Smooth muscle cell (in vitro differentiated cells): Measurements from ENCODE around the gene FDXR. TPM values are rescaled to one million over a fixed set of nuclear protein-coding genes. Genes with fewer than 3 reads are reported as not detected.

Experiments used
- DNase-seq: peaks from one replicate; lab custom pipeline; 2025; ENCODE audit not compliant: unreplicated experiment; lab: John Stamatoyannopoulos, UW
- H2AFZ ChIP-seq: fragments of 200-600 bp; sonication (generic); 2 replicates; pipeline ENCODE4 v1.6.0; 2016; ENCODE audit warnings: antibody characterized with exemption, low read depth, mild to moderate bottlenecking
- H3F3A ChIP-seq: fragments of 200-600 bp; sonication (generic); 2 replicates; pipeline ENCODE4 v1.6.0; 2017; ENCODE audit warnings: antibody characterized with exemption, low read depth
- H3K27ac ChIP-seq: fragments of 200-600 bp; sonication (generic); 2 replicates; pipeline ENCODE4 v1.5.1; 2016; ENCODE audit warnings: low read depth, mild to moderate bottlenecking
- H3K27me3 ChIP-seq: fragments of 200-600 bp; sonication (generic); 2 replicates; pipeline ENCODE4 v1.6.1; 2016; ENCODE audit warnings: low read depth, mild to moderate bottlenecking
- H3K36me3 ChIP-seq: fragments of 200-600 bp; sonication (generic); 2 replicates; pipeline ENCODE4 v1.5.1; 2016; ENCODE audit warnings: low read depth
- H3K4me1 ChIP-seq: fragments of 200-600 bp; sonication (generic); 2 replicates; pipeline ENCODE4 v1.5.1; 2016; ENCODE audit warnings: low read depth
- H3K4me2 ChIP-seq: fragments of 200-600 bp; sonication (generic); 2 replicates; pipeline ENCODE4 v1.6.0; 2016; ENCODE audit warnings: mild to moderate bottlenecking
- H3K4me3 ChIP-seq: fragments of 200-600 bp; sonication (generic); 2 replicates; pipeline ENCODE4 v1.5.1; 2016; ENCODE audit warnings: mild to moderate bottlenecking
- H3K79me2 ChIP-seq: fragments of 200-600 bp; sonication (generic); 2 replicates; pipeline ENCODE4 v1.6.0; 2016; ENCODE audit warnings: low read depth, mild to moderate bottlenecking
- H3K9ac ChIP-seq: fragments of 200-600 bp; sonication (generic); 2 replicates; pipeline ENCODE4 v1.6.0; 2016; ENCODE audit warnings: low read depth
- H3K9me3 ChIP-seq: fragments of 200-600 bp; sonication (generic); replicated peaks from 2 replicates; pipeline ENCODE4 v1.5.1; 2016; ENCODE audit warnings: low read depth
- H4K20me1 ChIP-seq: fragments of 200-600 bp; sonication (generic); 2 replicates; pipeline ENCODE4 v1.6.0; 2016; ENCODE audit warnings: low read depth
- CTCF ChIP-seq: fragments of 200-600 bp; sonication (generic); IDR thresholded peaks from 2 replicates; pipeline ENCODE4 v1.5.1; 2017; ENCODE audit warnings: borderline replicate concordance, mild to moderate bottlenecking, antibody characterized with exemption; ENCODE audit not compliant: insufficient read depth, poor library complexity, severe bottlenecking
- WGBS: methylation state at CpG from one replicate; pipeline ENCODE4 v1.1.7; 2016; ENCODE audit warnings: low lambda C conversion rate; 5-methylcytosine and 5-hydroxymethylcytosine counted together
- polyA plus RNA-seq: library from polyadenylated mRNA; unstranded; fragments of >200 nt; fragmentation: Nextera tagmentation; extraction: Ambion mirVana; gene quantifications from 2 replicates; pipeline ENCODE4 v1.2.1, GENCODE V29; 2016
- total RNA-seq: library from RNA; depleted of rRNA; stranded (reverse); fragments of >200 nt; gene quantifications from 2 replicates; pipeline ENCODE4 v1.2.3, GENCODE V29; 2014

The FDXR gene
- total and polyA plus RNA-seq, 2 experiments from 2014 or later = 5.6 to 18.7 TPM

DNA sequence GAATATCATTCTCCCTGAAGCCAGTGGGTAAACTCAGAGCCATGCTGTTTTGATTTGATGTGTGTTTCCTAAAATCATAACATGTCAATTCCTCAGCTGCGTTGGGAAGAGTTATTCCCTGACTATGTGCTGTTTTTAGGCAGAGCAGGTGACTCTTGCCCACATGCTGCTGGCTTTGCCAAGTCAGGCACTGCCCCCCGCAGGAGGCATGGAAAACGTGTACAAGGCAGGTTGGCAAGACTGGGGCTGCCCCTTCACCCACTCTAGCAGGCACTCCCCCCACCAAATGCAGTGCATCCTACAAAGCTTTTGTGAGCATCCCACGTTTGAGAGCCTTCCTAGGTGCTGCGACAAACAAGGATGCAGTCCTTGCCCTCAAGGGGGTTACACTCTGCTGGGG lies 58.3 kb downstream of the FDXR start:
- 90% methylated on average over 5 of the region's 5 CpGs for WGBS
- no peaks in the 10 kb centered on the region for H3K9me3 ChIP-seq
- no peaks in the 10 kb centered on the region for H3F3A ChIP-seq
- H3K36me3 ChIP-seq = no peaks in the 10 kb centered on the region
- no peak for DNase-seq
- no peak overlapping the region for H3K4me3 ChIP-seq
- H3K4me1 ChIP-seq = no peaks in the 10 kb centered on the region
- H2AFZ ChIP-seq = no peak overlapping the region
- no peak overlapping the region for H3K9ac ChIP-seq
- TF ChIP-seq CTCF = no peak
- H3K79me2 ChIP-seq = no peaks in the 10 kb centered on the region
- H4K20me1 ChIP-seq = peaks cover 22% of the 10 kb centered on the region
- H3K27ac ChIP-seq = no peak overlapping the region
- H3K27me3 ChIP-seq = no peaks in the 10 kb centered on the region
- no peak overlapping the region for H3K4me2 ChIP-seq

Other genes with a start within 250 kb of the FDXR start
- gene CD300E, start 249.3 kb downstream of the FDXR start, total RNA-seq = 0.09 TPM in 1 of 2 replicates, not detected in the other
- gene CD300E, start 249.3 kb downstream of the FDXR start, polyA plus RNA-seq = not detected in 2 replicates
- gene CD300LF, start 160.1 kb downstream of the FDXR start, total RNA-seq = not detected in 2 replicates
- gene CD300LF, start 160.1 kb downstream of the FDXR start, polyA plus RNA-seq = not detected in 2 replicates
- gene RAB37, start 135.7 kb downstream of the FDXR start, total RNA-seq = not detected in 2 replicates
- 0.16 TPM in 1 of 2 replicates, not detected in the other for gene RAB37, start 135.7 kb downstream of the FDXR start, polyA plus RNA-seq
- gene NHERF1, start 124.4 kb downstream of the FDXR start, total RNA-seq = 12.4 and 23.2 TPM in 2 replicates
- 31.9 and 38.8 TPM in 2 replicates for gene NHERF1, start 124.4 kb downstream of the FDXR start, polyA plus RNA-seq
- 21.4 and 23.5 TPM in 2 replicates for gene NAT9, start 96.6 kb downstream of the FDXR start, total RNA-seq
- 42.5 and 48.3 TPM in 2 replicates for gene NAT9, start 96.6 kb downstream of the FDXR start, polyA plus RNA-seq
- gene GRIN2C, start 13.1 kb downstream of the FDXR start, total RNA-seq = 0.13 TPM in 2 replicates
- 0.30 and 0.32 TPM in 2 replicates for gene GRIN2C, start 13.1 kb downstream of the FDXR start, polyA plus RNA-seq
- gene FADS6, start 20.6 kb upstream of the FDXR start, total RNA-seq = 0.22 TPM in 1 of 2 replicates, not detected in the other
- gene FADS6, start 20.6 kb upstream of the FDXR start, polyA plus RNA-seq = not detected in 2 replicates
- 0.49 TPM in 2 replicates for gene USH1G, start 50.3 kb upstream of the FDXR start, total RNA-seq
- 0.32 and 0.58 TPM in 2 replicates for gene USH1G, start 50.3 kb upstream of the FDXR start, polyA plus RNA-seq
- gene OTOP2, start 51.3 kb upstream of the FDXR start, total RNA-seq = not detected in 2 replicates
- not detected in 2 replicates for gene OTOP2, start 51.3 kb upstream of the FDXR start, polyA plus RNA-seq
- gene OTOP3, start 62.9 kb upstream of the FDXR start, total RNA-seq = not detected in 2 replicates
- not detected in 2 replicates for gene OTOP3, start 62.9 kb upstream of the FDXR start, polyA plus RNA-seq
- 6.8 and 8.8 TPM in 2 replicates for gene HID1, start 99.8 kb upstream of the FDXR start, total RNA-seq
- gene HID1, start 99.8 kb upstream of the FDXR start, polyA plus RNA-seq = 3.3 and 22.0 TPM in 2 replicates
- 35.9 and 40.7 TPM in 2 replicates for gene CDR2L, start 114.6 kb upstream of the FDXR start, total RNA-seq
- 37.8 and 39.9 TPM in 2 replicates for gene CDR2L, start 114.6 kb upstream of the FDXR start, polyA plus RNA-seq
- 36.8 and 75.6 TPM in 2 replicates for gene MRPL58, start 139.7 kb upstream of the FDXR start, total RNA-seq
- gene MRPL58, start 139.7 kb upstream of the FDXR start, polyA plus RNA-seq = 36.2 and 41.4 TPM in 2 replicates
- gene ATP5PD, start 174.0 kb upstream of the FDXR start, total RNA-seq = 233 and 309 TPM in 2 replicates
- gene ATP5PD, start 174.0 kb upstream of the FDXR start, polyA plus RNA-seq = 318 and 321 TPM in 2 replicates
- gene KCTD2, start 174.2 kb upstream of the FDXR start, total RNA-seq = 18.2 and 27.3 TPM in 2 replicates
- gene KCTD2, start 174.2 kb upstream of the FDXR start, polyA plus RNA-seq = 11.1 and 12.7 TPM in 2 replicates
- 11.1 and 17.1 TPM in 2 replicates for gene SLC16A5, start 215.0 kb upstream of the FDXR start, total RNA-seq
- gene SLC16A5, start 215.0 kb upstream of the FDXR start, polyA plus RNA-seq = 19.5 and 22.0 TPM in 2 replicates
- 3.0 and 6.8 TPM in 2 replicates for gene ARMC7, start 237.0 kb upstream of the FDXR start, total RNA-seq
- 1.8 and 3.5 TPM in 2 replicates for gene ARMC7, start 237.0 kb upstream of the FDXR start, polyA plus RNA-seq